AG09309 (cell line): Measurements from ENCODE around the gene ZYX.

Source experiments
- DNase-seq: peaks from one replicate; pipeline ENCODE4 v3.0.0-alpha.2; 2010; ENCODE audit warnings: low read depth
- H3K4me3 ChIP-seq: 2 replicates; pipeline ENCODE4 v1.5.1; 2011; ENCODE audit warnings: mild to moderate bottlenecking, low read depth, low read length, moderate library complexity; ENCODE audit not compliant: control insufficient read depth
- CTCF ChIP-seq: IDR thresholded peaks from 2 replicates; pipeline ENCODE4 v1.5.1; 2011; ENCODE audit warnings: mild to moderate bottlenecking, low read depth, low read length, inconsistent platforms; ENCODE audit not compliant: insufficient read depth, control insufficient read depth; ENCODE audit errors: missing control alignments

The ZYX gene

GRCh38 chr7:143384661-143385631 lies 3.8 kb downstream of the ZYX start:
- no peak for TF ChIP-seq CTCF
- DNase-seq = no peak
- H3K4me3 ChIP-seq = peak overlapping the region; percentile 39

GRCh38 chr7:143385891-143386781 lies 5.0 kb downstream of the ZYX start:
- no peak overlapping the region for H3K4me3 ChIP-seq
- no peak for TF ChIP-seq CTCF
- no peak for DNase-seq

GRCh38 chr7:143387156-143387975 lies 6.2 kb downstream of the ZYX start:
- no peak for DNase-seq
- no peak for TF ChIP-seq CTCF
- H3K4me3 ChIP-seq = no peak overlapping the region

GRCh38 chr7:143388051-143388450 lies 6.9 kb downstream of the ZYX start:
- DNase-seq = no peak
- TF ChIP-seq CTCF = no peak

GRCh38 chr7:143388491-143389101 lies 7.5 kb downstream of the ZYX start:
- TF ChIP-seq CTCF = no peak
- no peak for DNase-seq
- H3K4me3 ChIP-seq = no peak overlapping the region

More at GRCh38 chr7:143388051-143388450, 6.9 kb downstream of the ZYX start:
- no peak overlapping the region for H3K4me3 ChIP-seq
